Measurements from ENCODE around the gene FUT8. TPM values are rescaled to one million over a fixed set of nuclear protein-coding genes. Genes with fewer than 3 reads are reported as not detected.
"Not testable (repeated sequence)": the region's sequence is repeated elsewhere in the genome, so short reads cannot be mapped to it uniquely, and the experiment has no call there.

FUT8 gene
- total and polyA plus RNA-seq, 2 of the 8 experiments (the other 6 are each of a cell fraction or from before 2014, with no cell fraction given): 10.5 to 25.1 TPM

DNA sequence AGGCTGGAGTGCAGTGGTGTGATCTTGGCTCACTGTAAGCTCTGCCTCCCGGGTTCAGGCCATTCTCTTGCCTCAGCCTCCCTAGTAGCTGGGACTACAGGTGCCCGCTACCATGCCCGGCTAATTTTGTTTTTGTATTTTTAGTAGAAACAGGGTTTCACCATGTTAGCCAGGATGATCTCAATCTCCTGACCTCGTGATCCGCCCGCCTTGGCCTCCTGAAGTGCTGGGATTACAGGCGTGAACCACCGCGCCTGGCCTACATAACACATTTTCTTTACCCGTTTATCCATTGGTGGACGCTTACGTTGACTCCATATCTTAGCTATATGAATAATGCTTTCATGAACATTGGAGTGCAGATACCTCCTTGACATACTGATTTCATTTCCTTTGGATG is 14.4 kb downstream of the FUT8 start:
- H3K4me1 ChIP-seq (replicated peaks in 1 of 4; ENCODE audit: control insufficient read depth in 3 of 4, insufficient read depth in 4 of 4, low read length in 3 of 4); H3K18ac ChIP-seq (ENCODE audit: extremely low read depth, low read length); H4K91ac ChIP-seq (replicated peaks; ENCODE audit: insufficient read length, low read length); H3K4me2 ChIP-seq (ENCODE audit: insufficient read depth in 1 of 2, low read depth in 2 of 2, low read length in 2 of 2); H4K5ac ChIP-seq (ENCODE audit: insufficient read length, low read depth, low read length); H2AFZ ChIP-seq (ENCODE audit: low read length); H3K14ac ChIP-seq (ENCODE audit: insufficient read length); H3K56ac ChIP-seq (replicated peaks; ENCODE audit: insufficient read length, low read depth, low read length); H3K79me1 ChIP-seq (ENCODE audit: low read depth, low read length); H4K8ac ChIP-seq (ENCODE audit: extremely low read depth, insufficient read depth, low read length); H2BK5ac ChIP-seq (ENCODE audit: low read depth, low read length); H3K23ac ChIP-seq (ENCODE audit: insufficient read length); H2BK120ac ChIP-seq (replicated peaks; ENCODE audit: low read depth, low read length); H3K9me3 ChIP-seq (ENCODE audit: insufficient read depth in 2 of 2, low read depth in 1 of 2, low read length in 1 of 2); DNase-seq (ENCODE audit: low read depth in 1 of 2, low spot score in 2 of 2); H3K4me3 ChIP-seq (ENCODE audit: extremely low read depth in 1 of 4, insufficient read depth in 2 of 4, low read depth in 3 of 4, low read length in 4 of 4); H3K9ac ChIP-seq (replicated peaks in 1 of 4; ENCODE audit: extremely low read depth in 1 of 4, low read depth in 3 of 4, low read length in 3 of 4); H3K27me3 ChIP-seq (replicated peaks in 1 of 4; ENCODE audit: control insufficient read depth in 3 of 4, extremely low read depth in 1 of 4, insufficient read depth in 3 of 4, low read length in 3 of 4); H3K27ac ChIP-seq (ENCODE audit: low read depth, low read length); POLR2A ChIA-PET (ENCODE audit: partially characterized antibody); H3K4ac ChIP-seq (replicated peaks; ENCODE audit: insufficient read length, low read depth, low read length); FAIRE-seq; H2BK12ac ChIP-seq (ENCODE audit: low read depth, low read length); H3K36me3 ChIP-seq (ENCODE audit: control insufficient read depth in 2 of 4, insufficient read depth in 4 of 4, low read length in 3 of 4); H2BK15ac ChIP-seq (ENCODE audit: low read length); H2BK20ac ChIP-seq (ENCODE audit: low read length); H4K20me1 ChIP-seq (replicated peaks in 1 of 2; ENCODE audit: control insufficient read depth in 1 of 2, insufficient read depth in 2 of 2, low read length in 2 of 2); H3K23me2 ChIP-seq (ENCODE audit: low read depth, low read length); H2AK5ac ChIP-seq (ENCODE audit: low read depth, low read length): not testable (repeated sequence)
- WGBS, 2 experiments (ENCODE audit: extremely low coverage in 1 of 2, insufficient coverage in 1 of 2, insufficient read length in 1 of 2, insufficient replicate concordance in 2 of 2, low coverage in 1 of 2, low lambda C conversion rate in 2 of 2, missing lambda C conversion rate in 1 of 2): 91% methylated on average over 12 of the region's 12 CpGs; no CpG with 5 or more reads in 1 of the 2 experiments
- peaks cover 0 to 23% of the 10 kb centered on the region in 2 experiments; a peak in 1 of 4 replicates for H3K79me2 ChIP-seq (ENCODE audit: control insufficient read depth in 1 of 2, insufficient read depth in 2 of 2, low read length in 2 of 2)
- CTCF ChIA-PET (ENCODE audit: partially characterized antibody): interaction anchor here (0.6 to 1.2 kb wide), 2 partner anchors 14 to 288 kb away, joined by 3 read pairs; no protein-coding TSS in a partner anchor

All from H1 (cell line).